Activated naive CD4-positive, alpha-beta T cell treated with Interleukin-2 at 50 U/mL for 16 hours (primary cell): ENCODE results near the gene AP2A2.
A peak's percentile ranks its signal among the peaks of the same experiment; 100 is the strongest.

Experiments used
- DNase-seq: peaks from one replicate; pipeline ENCODE4 v3.0.0-alpha.2; 2020

AP2A2 gene

DNA sequence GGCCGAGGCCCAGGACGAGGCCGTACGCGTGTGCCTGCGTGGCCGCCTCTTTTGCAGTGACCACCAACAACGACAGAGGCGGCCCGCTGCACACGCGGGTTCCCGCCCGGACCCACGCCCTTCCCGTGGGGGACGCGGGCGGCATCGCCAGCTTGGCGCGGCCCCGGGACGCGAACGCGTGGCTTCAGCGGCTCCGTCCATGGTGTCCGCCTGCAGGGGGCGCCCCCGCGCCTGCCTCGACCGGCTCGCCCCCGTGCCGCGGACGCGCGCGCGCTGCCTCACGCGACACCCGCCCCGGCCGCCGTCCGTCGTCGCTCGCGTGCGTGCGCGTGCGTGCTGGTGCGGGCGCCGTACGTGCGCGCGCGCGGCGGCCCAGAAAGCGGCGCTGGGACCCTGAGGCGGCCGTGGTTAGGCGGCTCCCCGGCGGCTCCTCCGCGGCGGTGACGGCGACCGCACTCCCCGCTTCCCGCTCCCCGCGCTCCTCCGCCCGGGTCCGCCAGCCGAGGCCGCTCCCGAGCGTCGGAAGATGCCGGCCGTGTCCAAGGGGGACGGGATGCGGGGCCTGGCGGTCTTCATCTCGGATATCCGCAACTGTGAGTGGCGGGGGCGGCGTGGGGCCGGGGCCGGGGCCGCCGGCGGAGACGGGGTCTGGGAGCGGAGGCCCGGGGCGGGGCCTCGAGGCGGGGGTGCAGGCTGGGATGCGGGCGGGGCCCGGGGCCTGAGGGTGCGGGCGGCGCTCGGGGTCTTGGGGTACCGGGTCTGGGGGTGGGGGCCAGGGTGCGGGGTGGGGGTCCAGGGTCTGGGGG lies at the start of gene AP2A2:
Gene AP2A2, plus strand, starts transcription at position 375 of the 806 bp plus-strand sequence. Its CDS starts 152 bp downstream, at position 527.
- DNase-seq: peak; percentile 91

DNA sequence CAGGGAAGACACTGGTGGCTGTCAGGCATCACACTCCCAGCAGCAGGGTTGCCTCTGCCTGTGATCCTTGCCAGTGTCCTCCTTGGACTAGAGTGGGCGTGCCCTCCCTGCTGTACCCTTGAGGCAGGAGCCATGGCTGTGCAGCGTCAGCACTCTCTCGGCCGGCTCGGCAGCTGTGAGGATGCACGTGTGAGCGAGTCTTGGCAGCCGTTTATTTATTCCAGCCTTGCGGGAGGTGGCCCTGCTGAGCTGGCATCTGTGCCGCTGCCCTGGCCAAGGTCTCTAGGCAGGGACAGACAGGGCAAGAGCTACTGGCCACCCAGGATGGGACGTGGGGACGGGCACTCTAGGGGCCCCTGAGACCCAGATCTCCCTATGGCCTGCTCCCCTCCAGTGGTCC lies 49.1 kb upstream of the AP2A2 start:
- DNase-seq: no peak

DNA sequence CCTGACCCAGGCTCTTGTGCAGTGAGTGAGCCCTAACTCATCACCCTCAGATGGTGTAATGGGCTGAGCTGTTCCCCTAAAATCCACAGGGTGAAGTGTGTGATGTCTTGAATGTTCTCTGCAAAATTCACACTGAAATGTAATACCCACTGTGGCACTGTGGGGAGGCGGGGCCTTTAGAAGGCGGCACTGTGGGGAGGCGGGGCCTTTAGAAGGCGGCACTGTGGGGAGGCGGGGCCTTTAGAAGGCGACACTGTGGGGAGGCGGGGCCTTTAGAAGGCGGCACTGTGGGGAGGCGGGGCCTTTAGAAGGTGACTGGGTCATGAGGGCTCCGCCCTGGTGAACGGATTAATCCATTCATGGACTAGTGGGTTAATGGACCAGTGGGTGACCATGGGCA lies 48.1 kb upstream of the AP2A2 start:
- DNase-seq: peak; percentile 16

DNA sequence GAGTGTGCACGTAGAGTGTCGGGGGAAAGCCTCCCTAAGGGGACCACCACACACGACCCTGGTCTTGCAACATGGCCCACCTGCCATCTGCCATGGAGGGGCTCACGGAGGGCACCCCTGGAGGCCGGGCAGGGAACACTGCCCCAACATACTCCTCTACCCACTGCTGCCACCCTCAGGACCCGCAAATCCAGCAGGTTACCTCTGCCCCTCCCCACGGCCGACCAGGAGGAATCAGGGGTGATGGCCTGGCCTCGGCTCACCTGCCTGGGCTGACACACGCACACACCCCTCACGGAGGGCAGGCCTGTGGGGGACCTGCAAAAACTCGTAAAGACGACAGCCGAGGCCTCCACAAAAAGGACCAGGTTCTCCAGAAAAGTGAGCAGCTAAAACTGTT lies 45.2 kb upstream of the AP2A2 start:
- no peak for DNase-seq

DNA sequence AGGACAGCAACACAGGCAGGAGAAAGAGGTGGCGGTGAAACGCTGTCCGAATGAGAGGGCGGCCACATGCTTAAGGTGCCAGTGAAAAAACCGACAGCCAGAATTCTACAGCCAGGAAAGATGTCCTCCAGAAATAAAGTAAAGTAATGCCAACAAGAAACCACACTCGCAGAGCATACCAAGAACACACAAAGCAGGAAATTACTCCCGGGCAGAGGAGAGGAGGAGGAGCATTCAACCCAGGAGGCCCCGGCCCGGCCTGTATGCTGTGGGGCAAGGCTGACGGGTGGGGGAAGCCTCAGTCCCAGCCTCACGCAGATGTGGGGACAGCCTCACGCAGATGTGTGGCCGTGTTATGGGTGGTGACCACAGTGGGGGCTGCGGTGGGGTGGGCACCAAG lies 43.1 kb upstream of the AP2A2 start:
- no peak for DNase-seq

DNA sequence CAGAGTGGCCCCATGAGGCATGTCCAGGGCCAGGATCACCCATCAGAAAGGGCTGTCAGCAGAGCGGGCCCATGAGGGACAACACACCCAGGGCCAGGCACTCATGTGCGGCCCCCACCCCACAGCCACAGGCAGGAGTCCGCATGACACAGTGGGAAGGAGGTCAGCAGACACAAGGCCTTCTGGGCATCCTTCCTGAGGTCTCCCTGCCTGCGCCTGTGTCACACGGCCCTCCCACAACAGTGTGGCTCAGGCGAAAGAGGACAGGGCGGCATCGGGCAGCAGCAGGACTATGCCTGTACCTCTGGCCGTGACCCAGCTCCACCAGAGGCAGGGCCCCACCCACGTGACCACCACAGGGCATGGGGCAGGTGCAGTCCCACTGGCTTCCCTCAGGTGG lies 42.1 kb upstream of the AP2A2 start:
- DNase-seq: no peak

DNA sequence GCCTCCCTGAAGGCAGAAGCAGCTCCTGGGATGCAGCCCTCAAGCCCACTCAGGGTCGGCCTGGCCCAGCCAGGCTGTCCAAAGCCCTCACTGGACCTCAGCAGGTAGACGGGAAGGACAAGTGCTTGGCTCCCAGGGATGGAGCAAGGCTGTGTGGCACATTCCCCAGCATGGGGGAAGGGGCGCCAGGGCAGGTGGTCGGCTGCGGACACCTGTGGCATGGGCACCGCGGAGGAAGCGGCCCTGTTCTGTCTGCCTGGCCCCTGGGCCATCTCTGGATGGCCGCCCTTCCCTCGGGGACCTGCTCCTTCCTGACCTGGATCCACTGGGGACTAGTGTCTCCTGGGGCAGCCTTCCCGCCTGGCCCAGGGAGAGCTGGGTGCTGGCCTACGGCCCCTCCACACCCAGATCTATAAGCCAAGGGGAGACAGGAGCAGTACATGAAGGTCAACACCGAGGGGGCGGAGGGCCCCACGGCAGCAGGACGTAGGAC lies 41.0 kb upstream of the AP2A2 start:
- no peak for DNase-seq

DNA sequence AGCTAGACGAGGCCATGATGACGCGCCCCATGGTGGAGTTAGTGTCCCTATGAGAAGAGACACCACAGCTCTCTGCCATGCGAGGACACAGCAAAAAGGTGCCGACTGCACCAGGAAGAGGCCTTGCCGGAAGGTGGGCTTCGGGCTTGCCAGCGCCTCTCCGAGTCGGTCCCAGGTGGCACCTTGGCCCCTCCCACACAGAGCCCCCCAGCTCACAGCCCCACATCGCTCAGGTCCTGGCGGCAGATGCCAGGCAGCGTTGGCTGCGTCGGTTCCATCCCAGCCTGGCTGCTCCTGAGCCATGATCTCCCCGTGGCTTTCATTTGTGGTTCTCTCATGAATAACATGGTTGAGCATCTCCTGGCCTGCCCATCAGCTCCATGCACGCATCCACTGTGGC lies 39.1 kb upstream of the AP2A2 start:
- no peak for DNase-seq

DNA sequence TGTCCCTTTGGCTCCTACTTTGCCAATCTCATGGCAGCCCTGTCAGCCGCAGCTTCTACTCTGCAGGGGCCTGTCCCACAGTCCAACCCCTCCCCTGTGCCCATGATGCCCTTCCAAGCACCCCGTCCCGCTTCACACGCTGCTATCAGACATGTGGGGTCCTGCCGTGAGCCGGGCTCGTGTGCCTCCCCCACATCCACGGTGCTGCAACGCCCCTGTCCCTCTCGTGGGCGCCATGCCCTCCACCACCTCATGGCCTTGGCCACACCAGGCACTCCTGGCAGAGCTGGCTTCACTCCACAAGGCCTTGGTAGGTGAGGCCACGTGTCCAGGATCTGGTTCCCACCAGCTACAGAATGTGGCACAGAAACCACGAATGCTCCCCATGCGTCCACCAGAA lies 38.1 kb upstream of the AP2A2 start:
- no peak for DNase-seq

DNA sequence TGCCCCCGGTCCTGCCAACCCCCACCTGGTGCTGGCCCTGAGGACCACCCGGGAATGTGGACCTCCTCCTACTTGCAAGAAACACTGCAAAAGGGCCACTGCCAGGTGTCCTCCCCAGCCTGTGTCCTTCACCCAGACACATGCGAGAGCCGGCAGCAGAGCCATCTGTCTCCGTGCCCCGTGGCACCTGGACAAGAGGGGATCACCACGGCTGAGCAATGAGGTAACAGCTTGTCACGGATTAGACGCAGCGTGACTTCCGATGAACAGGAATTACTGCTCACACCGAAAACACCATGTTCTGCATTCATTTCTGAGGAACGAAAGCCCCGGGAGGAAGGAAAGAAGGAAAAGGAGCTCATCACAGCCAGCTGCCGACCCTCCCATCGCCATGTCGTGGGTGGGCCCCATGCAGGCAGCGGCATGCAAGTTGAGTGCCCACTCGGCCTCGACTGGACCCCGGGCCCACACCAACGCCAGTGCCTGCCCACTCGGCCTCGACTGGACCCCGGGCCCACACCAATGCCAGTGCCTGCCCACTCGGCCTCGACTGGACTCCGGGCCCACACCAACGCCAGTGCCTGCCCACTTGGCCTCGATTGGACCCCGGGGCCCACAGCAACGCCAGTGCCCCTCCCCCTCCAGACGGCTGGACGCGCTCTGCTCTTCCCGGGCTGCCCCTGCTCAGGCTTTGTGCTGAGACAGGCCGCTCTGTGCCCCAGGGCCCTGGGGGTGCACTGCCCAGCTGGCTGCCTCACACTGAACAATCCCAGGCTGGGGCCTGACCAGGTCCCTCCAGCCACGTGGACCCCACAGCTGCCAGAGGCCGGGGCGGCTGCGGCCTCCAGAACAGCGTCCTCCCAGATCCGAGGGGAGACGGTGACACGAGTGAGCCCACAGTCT lies 37.1 kb upstream of the AP2A2 start:
- no peak for DNase-seq

DNA sequence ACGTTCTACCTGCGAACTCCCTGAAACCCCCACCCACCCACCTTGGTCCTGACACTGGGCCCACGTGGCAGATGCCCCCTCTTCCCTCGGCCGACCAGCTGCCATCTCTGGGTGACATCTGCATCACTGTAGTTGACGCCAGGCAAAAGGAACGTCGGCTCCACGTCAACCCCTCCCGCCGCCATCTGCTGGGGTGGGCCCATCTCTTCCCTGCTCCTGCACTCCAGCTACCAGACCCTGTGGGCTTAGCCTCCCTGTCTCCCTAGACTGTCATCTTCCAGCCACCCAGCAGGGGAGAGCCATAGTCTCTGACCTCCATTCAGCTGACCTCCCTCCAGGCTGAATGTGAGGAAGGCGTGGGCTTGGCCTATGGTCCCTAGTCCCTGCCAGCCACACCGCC lies 36.4 kb upstream of the AP2A2 start:
- DNase-seq: no peak

DNA sequence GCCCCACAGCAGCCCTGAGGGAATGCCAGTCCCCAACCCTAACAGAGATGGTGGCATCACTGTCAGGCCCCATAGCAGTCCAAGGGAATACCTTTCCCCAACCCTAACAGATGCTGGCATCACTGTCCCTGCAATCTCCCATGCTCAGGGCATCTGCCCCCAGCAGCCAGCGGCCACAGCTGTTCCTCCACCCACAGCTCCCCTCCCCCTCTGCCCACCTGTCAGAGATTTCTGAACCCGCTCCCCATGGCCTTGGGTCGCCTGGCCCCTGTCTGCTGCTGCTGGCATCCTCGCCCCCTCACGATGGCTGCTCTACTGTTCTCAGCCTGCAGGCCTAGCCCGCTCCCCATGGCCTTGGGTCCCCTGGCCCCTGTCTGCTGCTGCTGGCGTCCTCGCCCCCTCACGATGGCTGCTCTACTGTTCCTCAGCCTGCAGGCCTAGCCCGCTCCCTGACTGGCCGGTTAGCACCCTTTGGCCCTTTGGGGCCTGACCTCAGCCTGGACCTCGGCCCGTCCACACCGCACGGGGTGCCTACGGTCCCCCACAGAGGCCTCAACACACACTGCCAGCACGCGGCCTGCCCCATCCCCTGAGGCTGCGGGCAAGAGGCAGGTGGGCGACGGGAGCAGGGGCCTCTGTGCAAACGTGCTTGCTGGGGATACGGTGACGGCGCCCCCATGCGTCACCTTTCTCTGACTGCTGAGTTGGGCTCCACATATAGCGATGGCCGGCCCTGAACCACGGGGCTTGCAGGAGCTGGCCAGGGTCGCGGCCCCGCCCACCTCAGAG lies 35.8 kb upstream of the AP2A2 start:
- DNase-seq: no peak

DNA sequence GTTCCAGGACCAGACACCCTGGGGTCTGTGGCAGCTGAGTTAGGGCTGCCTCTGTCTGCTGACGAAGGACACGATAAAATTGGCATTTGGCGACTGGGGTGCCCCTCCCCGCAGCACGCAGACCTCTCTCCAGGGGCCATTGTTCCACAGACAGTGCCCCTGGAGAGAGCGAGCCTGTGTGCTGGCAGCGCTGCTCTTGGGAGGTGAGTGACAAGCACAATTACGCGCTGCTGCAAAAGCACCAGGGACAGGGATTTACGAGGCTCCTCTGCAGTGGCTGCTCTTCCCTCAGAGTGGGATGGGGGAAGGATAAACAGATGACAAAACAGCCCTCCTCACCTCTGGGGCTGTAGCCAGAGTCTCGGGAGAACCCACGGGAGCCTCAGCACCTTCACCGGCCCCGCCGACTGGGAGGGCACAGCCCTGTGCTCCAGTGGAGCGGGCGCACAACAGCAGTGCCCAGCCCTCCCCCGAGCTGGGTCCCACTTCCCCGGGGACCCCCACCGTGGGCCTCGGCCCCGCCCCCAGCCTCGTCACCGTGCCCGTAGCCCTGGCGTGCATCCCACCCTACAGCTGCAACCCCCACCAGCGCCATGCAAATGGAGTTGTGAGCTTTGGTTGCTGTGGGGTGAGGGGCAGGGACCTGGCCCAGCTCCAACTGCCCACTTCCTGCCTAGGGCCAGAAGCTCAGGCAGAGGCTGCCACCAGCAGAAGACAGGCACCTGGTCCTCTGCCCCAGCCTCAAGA lies 34.7 kb upstream of the AP2A2 start:
- no peak for DNase-seq

DNA sequence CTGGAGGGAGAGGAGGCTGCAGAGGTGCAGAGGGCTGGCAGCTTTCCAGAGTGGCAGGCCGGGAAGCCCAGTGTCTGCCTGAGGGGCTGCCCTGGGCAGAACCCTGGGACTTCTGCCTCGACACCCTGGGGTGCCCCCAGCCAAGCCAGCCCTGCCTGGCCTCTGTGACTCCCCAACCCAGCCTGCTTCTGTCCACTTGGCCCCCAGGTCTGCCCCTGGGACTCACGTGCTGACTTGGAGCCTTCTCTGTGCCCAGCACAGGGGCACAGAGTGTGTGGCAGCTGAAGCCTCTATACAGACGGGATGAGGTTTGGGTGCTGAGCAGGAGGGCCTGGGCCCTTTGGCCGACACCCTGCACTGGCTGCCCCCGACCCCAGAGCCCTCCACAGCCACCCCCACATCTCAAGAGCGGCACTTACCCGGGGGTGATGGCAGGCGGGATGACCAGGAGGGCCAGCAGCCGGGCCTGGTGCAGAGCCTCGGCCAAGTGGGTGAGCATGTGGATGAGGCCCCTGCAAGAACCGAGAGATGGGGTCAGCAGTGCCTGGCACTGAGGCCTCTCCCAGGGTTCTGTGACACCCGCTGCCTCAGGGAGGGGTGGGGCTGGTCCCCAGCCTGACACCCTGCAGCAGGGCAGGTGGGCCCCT lies 32.5 kb upstream of the AP2A2 start:
- no peak for DNase-seq

DNA sequence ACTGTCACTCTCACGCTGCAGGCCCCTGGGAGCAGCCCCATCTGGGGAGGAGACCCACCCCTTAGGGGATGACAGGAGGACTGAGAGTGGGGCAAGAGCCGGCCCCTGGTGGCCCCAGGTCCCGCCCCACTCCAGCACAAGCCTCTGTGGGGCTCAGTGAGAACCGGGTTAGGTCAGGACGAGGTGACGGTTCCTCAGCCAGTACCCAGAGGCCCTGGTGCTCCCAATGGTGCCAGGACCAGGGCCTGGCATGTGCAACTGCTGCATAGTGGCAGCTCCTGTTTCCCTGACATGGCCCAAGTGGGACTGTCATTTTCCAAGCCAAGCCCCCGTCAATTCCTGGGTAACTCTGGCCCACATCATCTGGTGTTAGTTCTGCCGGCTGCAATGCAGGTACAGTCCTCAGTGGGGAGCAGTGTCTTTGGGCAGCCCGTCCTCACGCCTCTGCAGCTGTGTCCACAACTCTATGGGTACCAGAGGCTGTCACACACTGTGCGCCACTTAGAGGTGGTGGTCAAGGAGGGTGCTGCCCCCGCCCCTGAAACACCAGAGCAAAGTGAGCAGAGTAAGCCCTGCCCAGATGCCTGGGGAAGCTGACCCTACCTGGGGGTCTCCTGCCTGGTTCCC lies 31.0 kb upstream of the AP2A2 start:
- DNase-seq: no peak

DNA sequence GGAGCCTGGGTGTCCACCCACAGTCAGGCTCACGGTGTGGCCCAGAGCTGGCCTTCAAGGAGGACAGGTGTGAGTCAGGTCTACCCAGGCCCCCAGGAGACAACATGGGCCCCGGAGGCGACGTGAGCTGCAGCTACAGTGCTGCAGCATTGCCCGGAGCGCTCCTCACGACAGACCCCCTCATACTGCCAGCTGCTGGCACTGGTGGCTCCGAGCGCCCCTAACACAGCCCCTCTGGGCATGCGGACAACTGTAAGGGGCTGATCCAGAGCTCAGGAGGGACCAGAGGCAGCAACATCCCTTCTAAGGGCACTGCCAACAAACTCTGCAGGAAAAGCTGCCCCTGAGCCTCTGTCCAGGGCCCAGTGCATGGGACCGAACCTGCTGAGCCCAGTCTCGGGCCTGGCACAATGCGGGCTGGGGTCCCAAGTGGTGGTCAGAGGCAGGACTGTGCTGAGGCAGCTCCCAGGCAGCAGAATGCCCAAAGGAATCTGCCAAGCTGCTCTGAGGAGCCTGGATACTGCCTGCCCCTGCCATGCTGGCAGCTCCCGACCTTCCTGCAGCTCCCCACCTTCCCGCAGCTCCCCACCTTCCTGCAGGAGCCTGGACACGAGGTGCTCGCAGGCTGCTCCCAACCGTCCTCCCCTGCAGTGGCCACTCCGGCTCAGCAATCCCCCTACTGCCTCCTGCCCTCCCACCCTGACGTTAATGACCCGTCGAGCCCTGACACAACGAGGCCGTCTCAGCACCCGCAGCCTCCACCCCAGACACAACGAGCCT lies 30.1 kb upstream of the AP2A2 start:
- no peak for DNase-seq

DNA sequence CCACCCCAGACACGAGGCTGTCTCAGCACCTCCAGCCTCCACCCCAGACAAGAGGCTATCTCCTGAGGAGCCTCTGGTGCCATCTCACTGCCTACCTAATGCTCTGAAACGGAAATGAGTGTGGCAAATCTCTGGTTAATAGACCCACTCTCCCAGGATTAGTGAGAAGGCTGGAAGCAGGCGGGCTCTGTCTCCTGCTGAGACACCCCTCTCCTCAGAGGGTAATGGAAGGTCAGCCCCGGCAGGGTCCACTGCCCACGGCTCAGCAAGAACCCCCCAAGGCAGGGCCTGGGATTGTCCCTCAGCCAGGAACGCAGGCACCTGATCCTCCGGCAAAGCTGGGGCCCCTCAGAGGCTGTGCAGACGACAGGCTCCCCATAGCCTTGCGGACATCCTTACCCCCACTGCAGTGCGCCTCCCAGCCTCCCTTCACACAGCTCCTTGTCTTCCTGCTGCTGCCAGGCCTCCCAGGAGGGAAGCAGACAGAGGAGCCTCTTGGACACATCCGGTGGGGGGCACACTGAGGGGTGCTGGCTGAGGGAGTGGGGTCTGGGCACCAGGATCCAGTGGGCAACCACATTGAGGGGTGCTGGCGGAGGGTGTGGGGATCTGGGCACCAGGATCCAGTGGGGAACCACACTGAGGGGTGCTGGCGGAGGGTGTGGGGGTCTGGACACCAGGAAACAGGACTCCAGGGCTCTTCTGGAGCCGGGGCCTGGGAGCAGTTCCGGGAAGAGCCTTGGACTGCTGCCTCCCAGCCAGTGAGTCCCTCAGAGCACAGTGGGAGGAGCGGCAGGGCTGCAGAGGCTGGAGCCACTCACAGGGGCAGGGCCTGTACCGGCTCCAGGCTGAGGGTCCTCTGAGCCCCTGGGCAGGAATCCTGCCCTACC lies 28.2 kb upstream of the AP2A2 start:
- no peak for DNase-seq

DNA sequence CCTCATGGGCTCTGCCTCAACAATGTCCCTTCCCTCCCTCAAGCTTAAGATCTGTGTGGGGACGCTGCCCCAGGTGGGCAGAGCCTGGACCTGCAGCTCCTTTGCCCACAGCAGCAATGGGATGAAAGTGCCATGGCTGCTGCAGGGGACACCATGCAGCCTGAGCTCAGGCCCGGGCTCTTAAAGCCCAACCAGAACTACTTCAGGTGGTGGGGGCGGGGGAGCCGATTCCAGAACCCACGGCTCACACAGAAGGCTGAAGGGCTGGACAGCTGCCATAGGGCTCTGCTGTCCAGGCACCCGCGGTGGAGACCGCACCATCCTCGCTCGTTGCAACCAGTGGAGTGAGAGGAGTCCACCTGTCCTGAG lies 27.5 kb upstream of the AP2A2 start:
- DNase-seq: no peak

DNA sequence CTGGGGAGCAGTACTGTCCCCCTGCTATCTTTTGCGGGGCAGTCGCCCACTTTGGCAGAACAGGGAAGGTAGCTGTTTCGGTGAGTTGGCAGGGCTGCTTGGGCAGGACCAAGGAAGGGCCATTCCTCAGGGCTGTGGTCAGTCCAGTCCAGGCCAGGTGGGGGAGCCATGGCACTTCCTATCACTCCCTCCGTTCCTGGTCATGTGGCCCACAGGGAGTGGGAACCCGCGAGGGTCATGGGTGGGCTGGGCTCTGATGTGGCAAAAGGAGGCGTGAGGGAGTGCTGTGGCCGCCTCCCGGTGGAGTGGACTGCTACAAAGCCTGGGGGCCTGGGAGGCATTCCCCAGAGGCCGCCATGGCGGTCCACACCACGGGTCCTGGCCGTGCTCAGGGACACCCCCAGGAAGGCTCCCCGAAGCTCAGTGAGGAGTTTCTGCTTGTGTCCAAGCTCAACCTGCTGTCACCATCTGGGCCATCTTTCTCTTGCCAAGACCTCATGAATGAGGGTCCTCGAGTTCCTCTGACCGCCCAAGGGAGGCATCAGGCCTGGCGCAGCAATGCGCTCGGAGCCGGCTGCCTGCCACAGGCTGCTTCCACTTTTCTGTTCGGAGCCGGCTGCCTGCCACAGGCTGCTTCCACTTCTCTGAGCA lies 27.0 kb upstream of the AP2A2 start:
- DNase-seq: no peak
